ENCODE results near the gene RAB1B.

Gene RAB1B

DNA sequence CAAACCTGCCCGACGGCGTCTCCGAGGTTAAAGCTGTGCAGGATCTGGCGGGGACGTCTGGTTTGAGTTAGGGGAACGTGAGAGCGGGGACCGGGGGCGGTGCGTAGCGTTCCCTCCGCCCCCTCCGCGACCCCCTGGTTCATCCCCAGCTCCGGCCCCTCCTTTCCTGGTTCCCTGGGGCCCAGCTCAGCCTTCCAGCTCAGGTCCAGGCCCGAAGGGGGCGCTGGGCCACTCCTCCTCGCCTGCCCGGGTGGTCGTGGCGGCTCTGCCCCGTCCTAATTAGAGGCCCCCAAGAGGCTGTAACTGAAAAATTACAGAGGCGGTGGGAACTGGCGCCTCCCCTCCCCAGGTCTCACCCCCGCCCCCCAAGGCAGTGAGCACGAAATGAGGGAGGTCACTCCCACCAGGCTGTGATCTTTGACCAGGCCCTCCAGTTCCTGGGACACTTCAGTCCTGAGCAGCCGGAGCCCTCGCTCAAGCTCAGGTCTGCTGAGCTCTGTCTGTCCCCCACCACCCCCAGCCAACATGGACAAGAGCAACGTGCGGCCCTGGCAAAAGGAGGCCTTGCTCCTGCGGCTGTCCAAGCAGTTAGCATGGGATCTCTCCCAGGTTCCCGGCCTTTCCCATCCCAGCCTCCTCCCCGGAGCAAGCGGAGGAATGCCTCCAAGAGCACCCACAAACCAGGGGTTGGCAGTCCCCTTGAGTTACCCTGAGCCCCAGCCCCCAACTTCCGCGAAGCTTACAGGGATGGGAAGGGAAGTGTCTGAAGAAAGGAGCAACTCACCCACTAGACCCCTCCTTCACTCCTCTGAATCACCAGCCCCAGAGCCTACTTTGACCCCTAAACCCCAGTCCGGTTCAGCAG lies 45.1 kb downstream of the RAB1B start:
- no peak for TF ChIP-seq SUZ12 (IDR thresholded peaks at IDR 0.05)
- no peak for TF ChIP-seq HDGF (IDR thresholded peaks at IDR 0.05; ENCODE audit: borderline replicate concordance)
- TF ChIP-seq NFRKB (IDR thresholded peaks at IDR 0.05): no peak
- TF ChIP-seq ELF4 (IDR thresholded peaks at IDR 0.05): no peak
- no peak for TF ChIP-seq CTBP1 (IDR thresholded peaks at IDR 0.05; ENCODE audit: borderline replicate concordance)
- no peak for TF ChIP-seq FOXM1 (IDR thresholded peaks at IDR 0.05; ENCODE audit: borderline replicate concordance)
- TF ChIP-seq BHLHE40 (IDR thresholded peaks at IDR 0.05; ENCODE audit: borderline replicate concordance): no peak
- TF ChIP-seq FOXK2 (IDR thresholded peaks at IDR 0.05): no peak
- no peak for TF ChIP-seq L3MBTL2 (conservative IDR thresholded peaks at IDR 0.05)
- no peak for TF ChIP-seq ARNT (IDR thresholded peaks at IDR 0.05)
- no peak for TF ChIP-seq TARDBP (IDR thresholded peaks at IDR 0.05)
- no peak for TF ChIP-seq SP1 (IDR thresholded peaks at IDR 0.05)
- TF ChIP-seq ZNF384 (IDR thresholded peaks at IDR 0.05): no peak
- no peak for TF ChIP-seq FOXA1 (IDR thresholded peaks at IDR 0.05)
- TF ChIP-seq LEF1 (IDR thresholded peaks at IDR 0.05; ENCODE audit: borderline replicate concordance): no peak
- TF ChIP-seq, protein P1, sequence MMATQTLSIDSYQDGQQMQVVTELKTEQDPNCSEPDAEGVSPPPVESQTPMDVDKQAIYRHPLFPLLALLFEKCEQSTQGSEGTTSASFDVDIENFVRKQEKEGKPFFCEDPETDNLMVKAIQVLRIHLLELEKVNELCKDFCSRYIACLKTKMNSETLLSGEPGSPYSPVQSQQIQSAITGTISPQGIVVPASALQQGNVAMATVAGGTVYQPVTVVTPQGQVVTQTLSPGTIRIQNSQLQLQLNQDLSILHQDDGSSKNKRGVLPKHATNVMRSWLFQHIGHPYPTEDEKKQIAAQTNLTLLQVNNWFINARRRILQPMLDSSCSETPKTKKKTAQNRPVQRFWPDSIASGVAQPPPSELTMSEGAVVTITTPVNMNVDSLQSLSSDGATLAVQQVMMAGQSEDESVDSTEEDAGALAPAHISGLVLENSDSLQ (IDR thresholded peaks at IDR 0.05): no peak
- DNase-seq (ENCODE audit: extremely low spot score): no peak
- ChIA-PET POLR2A (interaction anchor here (1.1 to 3.2 kb wide), 5 partner anchors 9 to 32 kb away, joined by 4 to 36 read pairs (median 5); partner anchors contain the start of genes B4GAT1, BRMS1, TMEM151A and YIF1A), CTCF (interaction anchor here (0.6 to 3.9 kb wide), 8 partner anchors 8 to 72 kb away, joined by 3 to 31 read pairs (median 14); partner anchors contain the start of gene RIN1)

- TF ChIP-seq SUZ12 (IDR thresholded peaks at IDR 0.05): no peak
- no peak for TF ChIP-seq FOXK2 (IDR thresholded peaks at IDR 0.05)
- no peak for TF ChIP-seq ELF4 (IDR thresholded peaks at IDR 0.05)
- no peak for TF ChIP-seq L3MBTL2 (conservative IDR thresholded peaks at IDR 0.05)
- no peak for TF ChIP-seq BHLHE40 (IDR thresholded peaks at IDR 0.05; ENCODE audit: borderline replicate concordance)
- TF ChIP-seq NFRKB (IDR thresholded peaks at IDR 0.05): no peak
- TF ChIP-seq HDGF (IDR thresholded peaks at IDR 0.05; ENCODE audit: borderline replicate concordance): no peak
- no peak for TF ChIP-seq FOXM1 (IDR thresholded peaks at IDR 0.05; ENCODE audit: borderline replicate concordance)
- no peak for TF ChIP-seq ARNT (IDR thresholded peaks at IDR 0.05)
- no peak for TF ChIP-seq CTBP1 (IDR thresholded peaks at IDR 0.05; ENCODE audit: borderline replicate concordance)
- DNase-seq (ENCODE audit: extremely low spot score): no peak
- ChIA-PET POLR2A (interaction anchor here (1.4 kb wide), 1 partner anchor 28 kb away, joined by 4 read pairs; no protein-coding TSS in a partner anchor), CTCF (interaction anchor here (3.5 to 3.9 kb wide), 2 partner anchors 21 to 71 kb away, joined by 21 to 31 read pairs; partner anchors contain the start of gene RIN1)
Observed at GRCh38 chr11:66314186-66314501, 45.7 kb downstream of the RAB1B start.

- ChIA-PET CTCF (interaction anchor here (3.9 kb wide), 1 partner anchor 21 kb away, joined by 21 read pairs; the partner anchor contains the start of gene RIN1), POLR2A (interaction anchor here (0.7 to 1.5 kb wide), 3 partner anchors 19 to 29 kb away, joined by 3 to 6 read pairs (median 4); partner anchors contain the start of gene YIF1A)
- no peak for DNase-seq (ENCODE audit: extremely low spot score)
- no peak for TF ChIP-seq FOXM1 (IDR thresholded peaks at IDR 0.05; ENCODE audit: borderline replicate concordance)
- TF ChIP-seq ARNT (IDR thresholded peaks at IDR 0.05): no peak
- TF ChIP-seq CTBP1 (IDR thresholded peaks at IDR 0.05; ENCODE audit: borderline replicate concordance): no peak
- no peak for TF ChIP-seq HDGF (IDR thresholded peaks at IDR 0.05; ENCODE audit: borderline replicate concordance)
- TF ChIP-seq TARDBP (IDR thresholded peaks at IDR 0.05): no peak
- no peak for TF ChIP-seq SP1 (IDR thresholded peaks at IDR 0.05)
- no peak for TF ChIP-seq ELF4 (IDR thresholded peaks at IDR 0.05)
- no peak for TF ChIP-seq LEF1 (IDR thresholded peaks at IDR 0.05; ENCODE audit: borderline replicate concordance)
Observed at GRCh38 chr11:66314561-66315497, 46.4 kb downstream of the RAB1B start.

DNA sequence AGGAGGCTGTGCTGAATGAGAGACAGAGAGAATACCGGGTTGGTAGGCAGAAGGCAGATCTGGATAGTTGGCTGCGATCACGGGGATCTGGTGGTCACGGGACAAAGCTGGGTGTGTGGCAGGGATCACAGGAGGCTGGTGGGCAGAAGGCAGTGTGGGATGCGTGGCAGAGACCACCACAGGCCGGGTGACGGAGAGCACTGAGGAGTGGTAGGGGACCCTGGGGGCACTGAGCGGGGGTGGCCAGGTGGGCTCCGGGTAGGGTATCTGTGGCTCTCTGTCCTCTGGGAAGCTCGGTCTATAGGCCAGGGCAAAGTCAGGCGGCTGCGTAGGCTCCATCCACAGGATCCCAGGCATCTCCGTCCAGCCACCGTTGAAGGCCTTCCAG lies 47.1 kb downstream of the RAB1B start:
- ChIA-PET POLR2A (interaction anchor here (0.7 to 1.5 kb wide), 2 partner anchors 18 to 26 kb away, joined by 3 to 6 read pairs; partner anchors contain the start of gene YIF1A), CTCF (no interaction called here)
- no peak for DNase-seq (ENCODE audit: extremely low spot score)
- TF ChIP-seq FOXM1 (IDR thresholded peaks at IDR 0.05; ENCODE audit: borderline replicate concordance): no peak
- no peak for TF ChIP-seq ELF4 (IDR thresholded peaks at IDR 0.05)
- no peak for TF ChIP-seq SP1 (IDR thresholded peaks at IDR 0.05)
- TF ChIP-seq CTBP1 (IDR thresholded peaks at IDR 0.05; ENCODE audit: borderline replicate concordance): no peak
- no peak for TF ChIP-seq FOXA1 (IDR thresholded peaks at IDR 0.05)

- DNase-seq (ENCODE audit: extremely low spot score): no peak
- POLR2A ChIA-PET: interaction anchor here (0.7 to 1.5 kb wide), 2 partner anchors 17 to 27 kb away, joined by 3 to 6 read pairs; partner anchors contain the start of gene YIF1A
- CTCF ChIA-PET: no interaction called here
- TF ChIP-seq BHLHE40 (IDR thresholded peaks at IDR 0.05; ENCODE audit: borderline replicate concordance) (no peak), FOXA1 (IDR thresholded peaks at IDR 0.05) (no peak), FOXM1 (IDR thresholded peaks at IDR 0.05; ENCODE audit: borderline replicate concordance) (no peak), SP1 (IDR thresholded peaks at IDR 0.05) (no peak), CTBP1 (IDR thresholded peaks at IDR 0.05; ENCODE audit: borderline replicate concordance) (no peak), NFRKB (IDR thresholded peaks at IDR 0.05) (no peak), L3MBTL2 (conservative IDR thresholded peaks at IDR 0.05) (no peak), SUZ12 (IDR thresholded peaks at IDR 0.05) (no peak), TARDBP (IDR thresholded peaks at IDR 0.05) (no peak), HDGF (IDR thresholded peaks at IDR 0.05; ENCODE audit: borderline replicate concordance) (no peak), LEF1 (IDR thresholded peaks at IDR 0.05; ENCODE audit: borderline replicate concordance) (no peak), ELF4 (IDR thresholded peaks at IDR 0.05) (no peak), FOXK2 (IDR thresholded peaks at IDR 0.05) (no peak), ARNT (IDR thresholded peaks at IDR 0.05) (no peak), ZNF384 (IDR thresholded peaks at IDR 0.05) (no peak)
- TF ChIP-seq, protein P1 (IDR thresholded peaks at IDR 0.05): no peak
Observed at GRCh38 chr11:66315921-66316811, 47.7 kb downstream of the RAB1B start.
